Skeletal muscle tissue (tissue), 4 donors: ENCODE measurements around the gene MAGEB4. TPM values are rescaled to one million over a fixed set of nuclear protein-coding genes. Genes with fewer than 3 reads are reported as not detected.

Experiments
- H3K27ac ChIP-seq: one replicate; pipeline ENCODE4 v1.7.0; 2013; ENCODE audit warnings: mild to moderate bottlenecking, low read depth, low read length, inconsistent platforms
- H3K27me3 ChIP-seq, 3 donors: one replicate each; pipeline ENCODE4 v1.7.0; 2013; ENCODE audit warnings: low read length in 3 of 3; ENCODE audit not compliant: control insufficient read depth in 3 of 3, insufficient read depth in 3 of 3
- H3K36me3 ChIP-seq, 3 donors: one replicate each; pipeline ENCODE4 v1.7.0; 2013; ENCODE audit warnings: low read length in 3 of 3; ENCODE audit not compliant: control insufficient read depth in 3 of 3, insufficient read depth in 3 of 3
- H3K4me1 ChIP-seq, 3 donors: one replicate each; pipeline ENCODE4 v1.7.0; 2013; ENCODE audit warnings: low read length in 3 of 3, mild to moderate bottlenecking in 3 of 3; ENCODE audit not compliant: control insufficient read depth in 3 of 3, insufficient read depth in 3 of 3
- H3K4me3 ChIP-seq, 3 donors: one replicate each; pipeline ENCODE4 v1.7.0; 2013; ENCODE audit warnings: low read length in 3 of 3
- H3K9ac ChIP-seq, 3 donors: one replicate each; pipeline ENCODE4 v1.7.0; 2013; ENCODE audit warnings: low read length in 3 of 3, mild to moderate bottlenecking in 3 of 3, moderate library complexity in 2 of 3, low read depth in 1 of 3
- H3K9me3 ChIP-seq, 3 donors: one replicate each; pipeline ENCODE4 v1.7.0; 2013; ENCODE audit warnings: low read length in 3 of 3; ENCODE audit not compliant: control insufficient read depth in 3 of 3
- total RNA-seq: library from RNA; depleted of rRNA; stranded (reverse); fragments of >200 nt; gene quantifications from one replicate; pipeline ENCODE4 v1.2.3, GENCODE V29; 2014
- donor health status: Osteomylitis.

Gene MAGEB4
- total RNA-seq, 1 donor from 2014 or later: not detected

- no peak within 1 kb of the TSS for H3K4me3 ChIP-seq
- H3K36me3 ChIP-seq: no peaks in the 10 kb centered on the region
- no peak within 1 kb of the TSS for H3K27ac ChIP-seq
- H3K4me1 ChIP-seq: no peaks in the 10 kb centered on the region
- no peak within 1 kb of the TSS for H3K9ac ChIP-seq
- H3K27me3 ChIP-seq: no peaks in the 10 kb centered on the region
- no peaks in the 10 kb centered on the region for H3K9me3 ChIP-seq
Observed at GRCh38 chrX:30230395-30230794, 11.4 kb upstream of the MAGEB4 start, which contains the start of gene MAGEB3. TSS of gene MAGEB3 (plus strand) at chrX:30230657. CDS start at chrX:30235925, 5,268 bp downstream.

- no peaks in the 10 kb centered on the region for H3K36me3 ChIP-seq
- no peaks in the 10 kb centered on the region for H3K9me3 ChIP-seq
- H3K4me1 ChIP-seq: no peaks in the 10 kb centered on the region
- no peak within 1 kb of the TSS for H3K4me3 ChIP-seq
- H3K27ac ChIP-seq: no peak within 1 kb of the TSS
- H3K9ac ChIP-seq: no peak within 1 kb of the TSS
- no peaks in the 10 kb centered on the region for H3K27me3 ChIP-seq
Observed at GRCh38 chrX:30246769-30247489, 5.1 kb downstream of the MAGEB4 start, which contains the start of gene MAGEB1. TSS of gene MAGEB1 (plus strand) at chrX:30247146. CDS start at chrX:30250494, 3,348 bp downstream.

DNA sequence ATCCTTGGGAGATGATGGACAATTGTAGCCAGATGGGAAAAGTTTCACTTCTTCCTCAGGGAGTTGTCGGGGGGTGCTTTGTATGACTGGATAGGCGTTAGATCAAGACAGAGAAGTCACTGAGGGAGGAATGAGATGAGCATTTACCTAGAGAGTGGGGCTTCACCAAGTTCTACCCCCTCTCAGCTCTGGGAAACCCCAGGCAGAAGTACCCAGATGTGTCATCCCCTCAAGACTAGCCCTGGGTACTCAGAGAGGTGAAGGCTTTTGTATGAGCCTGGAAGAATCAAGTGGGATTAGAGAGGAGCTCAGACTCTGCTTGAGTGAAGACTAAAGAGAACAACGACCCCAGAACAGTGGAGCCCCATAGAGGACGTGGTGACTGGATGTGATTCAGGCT is 7.1 kb downstream of the MAGEB4 start:
- Histone ChIP-seq H3K36me3 (no peaks in the 10 kb centered on the region), H3K27ac (no peak overlapping the region), H3K27me3 (no peaks in the 10 kb centered on the region), H3K4me1 (no peaks in the 10 kb centered on the region), H3K9me3 (no peaks in the 10 kb centered on the region), H3K4me3 (no peak overlapping the region), H3K9ac (no peak overlapping the region)

GRCh38 chrX:30253257-30253656 is 11.5 kb downstream of the MAGEB4 start:
- no peaks in the 10 kb centered on the region for H3K27me3 ChIP-seq
- no peak overlapping the region for H3K27ac ChIP-seq
- H3K9me3 ChIP-seq: no peaks in the 10 kb centered on the region
- no peak overlapping the region for H3K9ac ChIP-seq
- H3K4me1 ChIP-seq: no peaks in the 10 kb centered on the region
- H3K4me3 ChIP-seq: no peak overlapping the region
- H3K36me3 ChIP-seq: no peaks in the 10 kb centered on the region

- H3K27me3 ChIP-seq: peaks cover 0 to under 1% (median 0%) of the 10 kb centered on the region in 3 donors
- H3K4me3 ChIP-seq: no peak overlapping the region
Observed at GRCh38 chrX:30259927-30260326, 18.1 kb downstream of the MAGEB4 start.

DNA sequence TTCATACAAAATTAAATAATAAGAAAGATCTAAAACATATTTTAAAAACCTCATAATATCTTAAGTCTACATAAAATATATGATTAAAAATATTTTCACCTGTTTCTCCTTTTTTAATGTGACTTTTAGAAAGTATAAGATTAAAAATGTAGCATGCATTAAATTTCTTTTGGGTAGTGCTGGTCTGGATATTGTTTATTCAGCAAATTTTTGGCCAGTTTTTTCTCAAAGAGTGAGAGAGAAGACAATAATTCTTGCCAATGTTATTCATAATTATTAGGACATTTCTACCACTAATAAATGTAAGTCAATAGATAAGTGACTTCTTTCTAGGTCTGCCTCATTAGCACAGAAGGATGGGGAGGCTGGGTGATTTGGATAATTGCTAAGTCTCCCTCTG is 19.2 kb downstream of the MAGEB4 start:
- Histone ChIP-seq H3K4me3 (no peak overlapping the region), H3K4me1 (no peaks in the 10 kb centered on the region), H3K27ac (no peak overlapping the region), H3K36me3 (no peaks in the 10 kb centered on the region), H3K9me3 (no peaks in the 10 kb centered on the region), H3K9ac (no peak overlapping the region), H3K27me3 (peaks cover 0 to 3% (median 0%) of the 10 kb centered on the region in 3 donors)

More at GRCh38 chrX:30259927-30260326, 18.1 kb downstream of the MAGEB4 start:
- no peak overlapping the region for H3K9ac ChIP-seq
- H3K27ac ChIP-seq: no peak overlapping the region
- H3K36me3 ChIP-seq: no peaks in the 10 kb centered on the region
- H3K9me3 ChIP-seq: no peaks in the 10 kb centered on the region
- no peaks in the 10 kb centered on the region for H3K4me1 ChIP-seq

DNA sequence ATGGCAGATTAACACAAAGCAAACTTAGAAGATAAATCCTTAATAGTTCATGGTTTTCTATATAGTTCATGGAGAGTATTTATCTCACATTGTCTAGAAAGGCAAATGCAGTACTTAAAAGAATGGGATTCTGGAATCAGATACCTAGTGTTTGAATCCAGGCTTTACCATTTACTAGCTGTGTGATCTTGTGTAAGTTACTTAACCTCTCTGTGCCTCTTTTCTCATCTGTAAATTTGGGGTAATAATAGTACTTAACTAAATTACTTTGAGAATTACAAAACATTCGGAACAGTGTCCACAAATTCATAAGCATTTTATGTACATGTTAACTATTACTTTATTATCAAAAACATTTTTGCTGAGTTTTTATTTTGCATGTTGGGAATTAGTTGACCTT is 21.0 kb downstream of the MAGEB4 start:
- H3K27me3 ChIP-seq: peaks cover 0 to 3% (median 0%) of the 10 kb centered on the region in 3 donors
- H3K9me3 ChIP-seq: no peaks in the 10 kb centered on the region
- no peaks in the 10 kb centered on the region for H3K4me1 ChIP-seq
- H3K9ac ChIP-seq: no peak overlapping the region
- H3K4me3 ChIP-seq: no peak overlapping the region
- no peak overlapping the region for H3K27ac ChIP-seq
- H3K36me3 ChIP-seq: no peaks in the 10 kb centered on the region

GRCh38 chrX:30270639-30271038 is 28.8 kb downstream of the MAGEB4 start:
- Histone ChIP-seq H3K27ac (no peak overlapping the region), H3K27me3 (no peaks in the 10 kb centered on the region), H3K36me3 (no peaks in the 10 kb centered on the region), H3K4me3 (no peak overlapping the region), H3K9ac (no peak overlapping the region), H3K9me3 (no peaks in the 10 kb centered on the region), H3K4me1 (no peaks in the 10 kb centered on the region)

DNA sequence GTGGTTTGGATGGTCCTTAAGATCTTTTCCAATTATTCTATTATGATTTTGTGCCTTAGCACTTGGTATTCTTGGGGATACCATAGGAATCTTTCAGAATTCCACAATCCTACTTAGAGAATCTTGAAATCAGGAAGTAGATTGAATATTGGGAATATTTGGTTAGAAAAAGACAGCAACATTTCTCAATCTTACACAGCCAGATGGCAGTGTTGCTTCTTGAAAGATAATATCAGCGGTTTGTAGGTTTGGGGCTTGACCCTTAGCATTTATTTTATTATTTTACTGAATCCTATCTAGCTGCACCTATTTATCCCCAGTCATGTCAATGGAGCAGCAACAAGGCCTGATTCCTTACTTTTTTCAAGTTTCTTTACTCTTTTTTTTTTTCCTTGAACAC is 33.7 kb downstream of the MAGEB4 start:
- no peak overlapping the region for H3K4me3 ChIP-seq
- no peak overlapping the region for H3K27ac ChIP-seq
- no peaks in the 10 kb centered on the region for H3K9me3 ChIP-seq
- H3K9ac ChIP-seq: no peak overlapping the region
- H3K27me3 ChIP-seq: no peaks in the 10 kb centered on the region
- H3K4me1 ChIP-seq: no peaks in the 10 kb centered on the region
- no peaks in the 10 kb centered on the region for H3K36me3 ChIP-seq

- Histone ChIP-seq H3K4me1 (no peaks in the 10 kb centered on the region), H3K27ac (no peak overlapping the region), H3K27me3 (no peaks in the 10 kb centered on the region), H3K9ac (no peak overlapping the region), H3K4me3 (no peak overlapping the region), H3K36me3 (no peaks in the 10 kb centered on the region), H3K9me3 (no peaks in the 10 kb centered on the region)
Observed at GRCh38 chrX:30278365-30278764, 36.6 kb downstream of the MAGEB4 start.
